Suprapubic skin (tissue), 4 donors: ENCODE data around the gene PRDM11.

Experiments used
- CTCF ChIP-seq, 2 donors: fragments of 200-600 bp in 1 of 2; fragments of 450-650 bp in 1 of 2; sonication (generic) in 1 of 2; IDR thresholded peaks; one replicate each; pipeline ENCODE4 v1.5.1; 2016 to 2019; ENCODE audit warnings: antibody characterized with exemption in 2 of 2, mild to moderate bottlenecking in 1 of 2, moderate library complexity in 1 of 2
- EP300 ChIP-seq: sonication (generic); formaldehyde crosslinking; IDR thresholded peaks from one replicate; pipeline ENCODE4 v1.6.1; 2017; ENCODE audit warnings: antibody characterized with exemption
- POLR2A ChIP-seq, 2 donors: fragments of 450-650 bp; IDR thresholded peaks; one replicate each; pipeline ENCODE4 v1.6.1; 2017; ENCODE audit warnings: antibody characterized with exemption in 2 of 2, mild to moderate bottlenecking in 2 of 2, moderate library complexity in 2 of 2
- POLR2AphosphoS5 ChIP-seq, 3 donors: sonication (generic); formaldehyde crosslinking; IDR thresholded peaks; one replicate each; pipeline ENCODE4 v1.6.1; 2017; ENCODE audit warnings: antibody characterized with exemption in 3 of 3

- TF ChIP-seq CTCF (IDR thresholded peaks at IDR 0.05) (no peak), POLR2AphosphoS5 (IDR thresholded peaks at IDR 0.05) (no peak), POLR2A (IDR thresholded peaks at IDR 0.05) (no peak), EP300 (no peak)
These were observed 8.7 kb downstream of the PRDM11 start for GRCh38 chr11:45155058-45155551.
